ENCODE measurements around the gene CCDC179. TPM values are rescaled to one million over a fixed set of nuclear protein-coding genes. Genes with fewer than 3 reads are reported as not detected.

Gene CCDC179
- total RNA-seq, 1 experiment from 2014 or later: not detected

- POLR2A ChIA-PET: no interaction called here
- CTCF ChIA-PET: no interaction called here
- ATAC-seq (no peak), DNase-seq (ENCODE audit: low read depth, low spot score) (no peak)
- no peaks in the 10 kb centered on the region for H3K9me3 ChIP-seq (ENCODE audit: control insufficient read depth, insufficient read depth, low read depth, low read length)
- no peak for TF ChIP-seq REST (IDR thresholded peaks at IDR 0.05; ENCODE audit: insufficient read depth in 1 of 2, low read depth in 2 of 2, low read length in 1 of 2)
- no peak for TF ChIP-seq POLR2AphosphoS5 (IDR thresholded peaks at IDR 0.05; ENCODE audit: low read depth, low read length)
- TF ChIP-seq TCF7L2 (IDR thresholded peaks at IDR 0.05; ENCODE audit: low read depth, low read length): no peak
- TF ChIP-seq SIN3A (IDR thresholded peaks at IDR 0.05; ENCODE audit: borderline replicate concordance, insufficient read depth, low read depth, low read length): no peak
- no peak for TF ChIP-seq CTCF (IDR thresholded peaks at IDR 0.05)
- H3K36me3 ChIP-seq (ENCODE audit: control insufficient read depth, insufficient read depth, low read length): no peaks in the 10 kb centered on the region
- no peak overlapping the region for H3K27ac ChIP-seq (ENCODE audit: low read length)
- no TSS peak for BruUV-seq (replicated peaks)
- H3K4me3 ChIP-seq (ENCODE audit: low read depth in 2 of 2, low read length in 2 of 2): no peak overlapping the region
- in situ Hi-C loops (cut with HindIII; ENCODE audit: low pct_unique_long_range_greater_than_20kb, low sequenced_read_pairs) (no loop called here), intact Hi-C loops (cut with micrococcal nuclease; ENCODE audit: unreplicated experiment) (no loop called here)
- no peaks in the 10 kb centered on the region for H3K27me3 ChIP-seq (ENCODE audit: control insufficient read depth, insufficient read depth, low read length)
- H3K4me1 ChIP-seq (ENCODE audit: control insufficient read depth, insufficient read depth, low read length): no peaks in the 10 kb centered on the region
Observed at GRCh38 chr11:22890227-22890626, 30.0 kb upstream of the CCDC179 start.

GRCh38 chr11:22884217-22884616 is 23.9 kb upstream of the CCDC179 start:
- ChIA-PET POLR2A (no interaction called here), CTCF (interaction anchor here (0.5 kb wide), 1 partner anchor 97 kb away, joined by 5 read pairs; no protein-coding TSS in a partner anchor)
- H3K27ac ChIP-seq (ENCODE audit: low read length): no peak overlapping the region
- no TSS peak for BruUV-seq (replicated peaks)
- TF ChIP-seq CTCF (IDR thresholded peaks at IDR 0.05) (no peak), SIN3A (IDR thresholded peaks at IDR 0.05; ENCODE audit: borderline replicate concordance, insufficient read depth, low read depth, low read length) (no peak), POLR2AphosphoS5 (IDR thresholded peaks at IDR 0.05; ENCODE audit: low read depth, low read length) (no peak), TCF7L2 (IDR thresholded peaks at IDR 0.05; ENCODE audit: low read depth, low read length) (no peak), REST (IDR thresholded peaks at IDR 0.05; ENCODE audit: insufficient read depth in 1 of 2, low read depth in 2 of 2, low read length in 1 of 2) (no peak)
- no peaks in the 10 kb centered on the region for H3K4me1 ChIP-seq (ENCODE audit: control insufficient read depth, insufficient read depth, low read length)
- in situ Hi-C loops (cut with HindIII; ENCODE audit: low pct_unique_long_range_greater_than_20kb, low sequenced_read_pairs): no loop called here
- no peak overlapping the region for H3K4me3 ChIP-seq (ENCODE audit: low read depth in 2 of 2, low read length in 2 of 2)
- no peaks in the 10 kb centered on the region for H3K27me3 ChIP-seq (ENCODE audit: control insufficient read depth, insufficient read depth, low read length)
- no peak for ATAC-seq
- DNase-seq (ENCODE audit: low read depth, low spot score): no peak
- H3K36me3 ChIP-seq (ENCODE audit: control insufficient read depth, insufficient read depth, low read length): no peaks in the 10 kb centered on the region
- H3K9me3 ChIP-seq (ENCODE audit: control insufficient read depth, insufficient read depth, low read depth, low read length): no peaks in the 10 kb centered on the region
- intact Hi-C loops (cut with micrococcal nuclease; ENCODE audit: unreplicated experiment): loop anchor here (10.0 kb wide), 1 partner anchor 211 kb away; no protein-coding TSS in a partner anchor
